Heart left ventricle (tissue), 16 donors: ENCODE results near the gene TMEM126B. TPM values are rescaled to one million over a fixed set of nuclear protein-coding genes. Genes with fewer than 3 reads are reported as not detected.

ENCODE experiments used
- ATAC-seq, 4 donors: fragments of 200-7000 bp; cut with Tn5 transposase; one replicate each; pipeline ENCODE4 v1.9.1; 2020 to 2022; ENCODE audit warnings: moderate library complexity in 4 of 4, mild to moderate bottlenecking in 3 of 4, moderate number of reproducible peaks in 1 of 4
- DNase-seq, 5 donors: peaks; one replicate each; pipeline ENCODE4 v3.0.0-alpha.2; 2020
- H3K27ac ChIP-seq, 12 donors: fragments of 200-600 bp; sonication (generic) in 4 of 12; one replicate each; pipeline versions ENCODE4 v1.5.0 to v1.8.0; 2016 to 2022; ENCODE audit warnings: mild to moderate bottlenecking in 2 of 12
- H3K27me3 ChIP-seq, 9 donors: fragments of 200-600 bp; sonication (generic) in 2 of 9; one replicate each; pipeline versions ENCODE4 v1.5.1 to v1.8.0; 2016 to 2022; ENCODE audit warnings: mild to moderate bottlenecking in 3 of 9
- H3K36me3 ChIP-seq, 9 donors: fragments of 200-600 bp; sonication (generic) in 2 of 9; one replicate each; pipeline versions ENCODE4 v1.5.0 to v1.8.0; 2018 to 2022; ENCODE audit warnings: mild to moderate bottlenecking in 2 of 9
- H3K4me1 ChIP-seq, 12 donors: fragments of 200-600 bp; sonication (generic) in 4 of 12; one replicate each; pipeline versions ENCODE4 v1.5.0 to v1.8.0; 2016 to 2022; ENCODE audit warnings: mild to moderate bottlenecking in 3 of 12
- H3K4me3 ChIP-seq, 12 donors: fragments of 200-600 bp; sonication (generic) in 4 of 12; one replicate each; pipeline versions ENCODE4 v1.5.0 to v1.8.0; 2017 to 2022; ENCODE audit warnings: mild to moderate bottlenecking in 9 of 12, moderate library complexity in 4 of 12
- H3K9me3 ChIP-seq, 12 donors: fragments of 200-600 bp; sonication (generic) in 4 of 12; one replicate each; pipeline versions ENCODE4 v1.5.0 to v1.8.0; 2016 to 2022; ENCODE audit warnings: mild to moderate bottlenecking in 1 of 12
- POLR2A ChIP-seq, 2 donors: fragments of 450-650 bp; IDR thresholded peaks; one replicate each; pipeline ENCODE4 v1.6.1; 2017; ENCODE audit warnings: antibody characterized with exemption in 2 of 2, mild to moderate bottlenecking in 2 of 2, moderate library complexity in 2 of 2
- WGBS, 4 donors: extraction: QIAGEN DNeasy Blood & Tissue Kit in 2 of 4; methylation state at CpG; one replicate each; pipeline versions ENCODE4 v1.1.5 to v1.1.7; 2013 to 2018; 5-methylcytosine and 5-hydroxymethylcytosine counted together
- intact Hi-C, 10 donors: fragments of 100-400 bp; cut with DNase I; formaldehyde crosslinking; loops; one replicate each; pipeline versions ENCODE4 v1.11.1 to v1.14.2; 2022
- polyA plus RNA-seq, 2 donors: library from polyadenylated mRNA; stranded (reverse); fragments of 200-250 nt; gene quantifications; one replicate each; pipeline ENCODE4 v1.2.3, GENCODE V29; 2013
- total RNA-seq, 9 donors: library from RNA; depleted of rRNA in 2 of 9; stranded (reverse); fragments of >200 nt in 2 of 9; fragmentation: NEBNext Ultra II Directional in 3 of 9; extraction: Animal tissue kit (Norgen Biotek cat#: 25700) in 3 of 9; gene quantifications; one replicate each; pipeline versions ENCODE4 v1.1.0 to v1.2.4, GENCODE V29; 2016 to 2023
- TF ChIP-seq, protein P1 (sequence below), 12 donors: fragments of 200-600 bp; sonication (generic) in 4 of 12; IDR thresholded peaks; one replicate each; pipeline versions ENCODE4 v1.5.0 to v1.8.0; 2018 to 2022; ENCODE audit warnings: antibody characterized with exemption in 12 of 12, mild to moderate bottlenecking in 5 of 12
- donor health status: ischemic (EF 13 %, LVEDD 7.1; RV severe dilation, severe dysfunction).
- donor health status: healthy with polysubstance abuse.
- donor health status: DM: no; HTN: yes; CAD: no.
- donor health status: DM: no; HTN: no; CAD: no.
- donor health status: ischemic (EF 25% LVEDD 6.9; RV normal size, moderate dysfunction).
- donor health status: ischemic (EF 25% LVEDD 5.7; RV mildly dilated, moderate dysfunction).
- donor health status: healthy.
- donor health status: DM: yes; HTN: yes; CAD: no.
- donor health status: ischemic (EF 35%, LVEDD 5.7; RV mildly dilated, moderate dysfunction).
- donor health status: nonischemic (EF 11% LVEDD 7.7; RV severe dilation, severe dysfunction).
- donor health status: DM: yes; HTN: yes; CAD: no.
- donor health status: PGD.
- donor health status: ischemic (EF 29% LVEDD 5.4; RV normal size, mild dysfunction).
- donor health status: nonischemic (EF 23%, LVEDD 6.1; RV moderate dilation, normal function).

The TMEM126B gene
- total and polyA plus RNA-seq, 11 donors: 42.7 to 129 (median 52.4) TPM

- DNase-seq (no peak), ATAC-seq (peak in 2 of 4 donors; percentile 1 to 7)
- no peaks in the 10 kb centered on the region for H3K9me3 ChIP-seq
- H3K27ac ChIP-seq: peak overlapping the region; percentile 4 to 96 (median 89)
- peaks cover 0 to 34% (median 15%) of the 10 kb centered on the region in 12 donors for H3K4me1 ChIP-seq
- peaks cover 0 to 27% (median 14%) of the 10 kb centered on the region in 9 donors for H3K36me3 ChIP-seq
- intact Hi-C loops: loop anchor here in 9 of 10 donors (1.0 to 5.0 kb wide), 9 partner anchors 14 to 618 kb away; partner anchors contain the start of genes CREBZF (in 2 of the 9), TMEM126A (in 2 of the 9) and EED (in 1 of the 9)
- 1% methylated on average over 13 of the region's 13 CpGs for WGBS, 4 donors
- no peak for TF ChIP-seq POLR2A (IDR thresholded peaks at IDR 0.05)
- TF ChIP-seq, protein P1, sequence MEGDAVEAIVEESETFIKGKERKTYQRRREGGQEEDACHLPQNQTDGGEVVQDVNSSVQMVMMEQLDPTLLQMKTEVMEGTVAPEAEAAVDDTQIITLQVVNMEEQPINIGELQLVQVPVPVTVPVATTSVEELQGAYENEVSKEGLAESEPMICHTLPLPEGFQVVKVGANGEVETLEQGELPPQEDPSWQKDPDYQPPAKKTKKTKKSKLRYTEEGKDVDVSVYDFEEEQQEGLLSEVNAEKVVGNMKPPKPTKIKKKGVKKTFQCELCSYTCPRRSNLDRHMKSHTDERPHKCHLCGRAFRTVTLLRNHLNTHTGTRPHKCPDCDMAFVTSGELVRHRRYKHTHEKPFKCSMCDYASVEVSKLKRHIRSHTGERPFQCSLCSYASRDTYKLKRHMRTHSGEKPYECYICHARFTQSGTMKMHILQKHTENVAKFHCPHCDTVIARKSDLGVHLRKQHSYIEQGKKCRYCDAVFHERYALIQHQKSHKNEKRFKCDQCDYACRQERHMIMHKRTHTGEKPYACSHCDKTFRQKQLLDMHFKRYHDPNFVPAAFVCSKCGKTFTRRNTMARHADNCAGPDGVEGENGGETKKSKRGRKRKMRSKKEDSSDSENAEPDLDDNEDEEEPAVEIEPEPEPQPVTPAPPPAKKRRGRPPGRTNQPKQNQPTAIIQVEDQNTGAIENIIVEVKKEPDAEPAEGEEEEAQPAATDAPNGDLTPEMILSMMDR (IDR thresholded peaks at IDR 0.05): no peak
- no peaks in the 10 kb centered on the region for H3K27me3 ChIP-seq
- peak overlapping the region; percentile 52 to 83 (median 77) for H3K4me3 ChIP-seq
Observed at GRCh38 chr11:85628771-85629341, 463 bp downstream of the TMEM126B start.

GRCh38 chr11:85634747-85635146, 6.4 kb downstream of the TMEM126B start:
- Histone ChIP-seq H3K9me3 (no peaks in the 10 kb centered on the region), H3K4me3 (no peak overlapping the region), H3K27ac (no peak overlapping the region), H3K27me3 (no peaks in the 10 kb centered on the region), H3K36me3 (peaks cover 0 to 77% (median 45%) of the 10 kb centered on the region in 9 donors), H3K4me1 (peaks cover 0 to 13% (median 3%) of the 10 kb centered on the region in 12 donors)
- DNase-seq (no peak), ATAC-seq (no peak)
- intact Hi-C loops: no loop called here
- TF ChIP-seq, protein P1 (IDR thresholded peaks at IDR 0.05): no peak
- no peak for TF ChIP-seq POLR2A (IDR thresholded peaks at IDR 0.05)
- WGBS, 4 donors: 54 to 86% (median 85%) methylated on average over 3 of the region's 3 CpGs

GRCh38 chr11:85643191-85643614, 14.8 kb downstream of the TMEM126B start:
- peak overlapping the region in 3 of 12 donors; percentile 8 to 35 (median 17) for H3K4me3 ChIP-seq
- WGBS, 4 donors: 8 to 25% (median 18%) methylated on average over 2 of the region's 2 CpGs
- no peaks in the 10 kb centered on the region for H3K27me3 ChIP-seq
- peak in 3 of 4 donors; percentile 26 to 37 (median 29) for ATAC-seq
- H3K27ac ChIP-seq: peak overlapping the region in 5 of 12 donors; percentile 6 to 49 (median 29)
- no peaks in the 10 kb centered on the region for H3K9me3 ChIP-seq
- TF ChIP-seq POLR2A (IDR thresholded peaks at IDR 0.05): no peak
- TF ChIP-seq, protein P1 (IDR thresholded peaks at IDR 0.05): no peak
- intact Hi-C loops: loop anchor here in 1 of 10 donors (2.0 kb wide), 1 partner anchor 14 kb away; the partner anchor contains the start of gene TMEM126B
- peaks cover 0 to 10% (median 0%) of the 10 kb centered on the region in 9 donors for H3K36me3 ChIP-seq
- H3K4me1 ChIP-seq: peaks cover 0 to 20% (median 7%) of the 10 kb centered on the region in 12 donors
- DNase-seq: peak in 4 of 5 donors; percentile 37 to 72 (median 66)

DNA sequence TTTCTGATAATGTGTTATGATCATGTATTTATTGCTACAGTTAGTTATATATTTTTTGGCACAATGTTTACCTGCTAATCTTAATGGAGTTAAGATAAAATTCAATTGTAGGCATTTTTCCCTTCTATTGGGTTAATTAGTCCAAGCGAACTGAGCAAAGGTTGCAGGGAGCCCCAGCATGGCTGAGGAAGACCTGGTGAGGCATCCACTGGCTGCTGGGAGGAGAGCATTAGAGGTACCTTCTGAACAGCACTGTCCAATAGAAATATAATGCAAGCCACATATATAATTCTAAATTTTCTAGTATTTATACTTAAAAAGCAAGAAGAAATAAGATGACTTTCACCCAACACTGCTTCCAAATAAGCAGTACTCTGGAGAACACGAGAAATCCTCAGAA, 18.7 kb downstream of the TMEM126B start:
- H3K4me1 ChIP-seq: peaks cover 0 to 29% (median 18%) of the 10 kb centered on the region in 12 donors
- H3K27me3 ChIP-seq: no peaks in the 10 kb centered on the region
- H3K27ac ChIP-seq: peak overlapping the region in 11 of 12 donors; percentile 69 to 89 (median 85)
- intact Hi-C loops: loop anchor here in 2 of 10 donors (1.0 to 2.0 kb wide), 2 partner anchors 18 to 19 kb away; partner anchors contain the start of gene TMEM126B (in 2 of the 2)
- peaks cover 0 to 15% (median 5%) of the 10 kb centered on the region in 9 donors for H3K36me3 ChIP-seq
- 30 to 43% (median 34%) methylated on average over 2 of the region's 2 CpGs for WGBS, 4 donors
- DNase-seq (no peak), ATAC-seq (no peak)
- TF ChIP-seq, protein P1 (IDR thresholded peaks at IDR 0.05): no peak
- TF ChIP-seq POLR2A (IDR thresholded peaks at IDR 0.05): no peak
- no peaks in the 10 kb centered on the region for H3K9me3 ChIP-seq
- peak overlapping the region; percentile 54 to 90 (median 71) for H3K4me3 ChIP-seq
